Keratinocyte (primary cell): ENCODE results near the gene ZNF836. TPM values are rescaled to one million over a fixed set of nuclear protein-coding genes. Genes with fewer than 3 reads are reported as not detected.

Experiments
- DNase-seq: peaks from one replicate; pipeline ENCODE4 v3.0.0-alpha.2; 2011; ENCODE audit warnings: low read depth, missing footprints, low spot score
- FAIRE-seq: peaks from 2 replicates; lab custom pipeline; 2011; peaks lifted over from hg19 to GRCh38; lab: Jason Lieb, UNC
- H2AFZ ChIP-seq: 2 replicates; pipeline ENCODE4 v1.6.0; 2012; ENCODE audit warnings: low read length, control low read depth, inconsistent platforms; ENCODE audit not compliant: control insufficient read depth
- H3K27ac ChIP-seq: 2 replicates; pipeline ENCODE4 v1.5.1; 2011; ENCODE audit warnings: low read length; ENCODE audit not compliant: control insufficient read depth, insufficient read depth
- H3K27me3 ChIP-seq: 3 replicates; pipeline ENCODE4 v1.6.0; 2011; ENCODE audit warnings: low read length; ENCODE audit not compliant: control insufficient read depth, insufficient read depth; ENCODE audit errors: extremely low read depth
- H3K36me3 ChIP-seq, 2 experiments: 2 replicates in 1 of 2; 3 replicates in 1 of 2; pipeline ENCODE4 v1.5.1; 2011; ENCODE audit warnings: low read length in 2 of 2, mild to moderate bottlenecking in 1 of 2; ENCODE audit not compliant: control insufficient read depth in 2 of 2, insufficient read depth in 2 of 2; ENCODE audit errors: extremely low read depth in 1 of 2
- H3K4me1 ChIP-seq: 3 replicates; pipeline ENCODE4 v1.5.1; 2011; ENCODE audit warnings: low read length; ENCODE audit not compliant: control insufficient read depth, insufficient read depth; ENCODE audit errors: extremely low read depth
- H3K4me2 ChIP-seq: 3 replicates; pipeline ENCODE4 v1.6.0; 2011; ENCODE audit warnings: low read depth, low read length; ENCODE audit not compliant: control insufficient read depth, insufficient read depth; ENCODE audit errors: extremely low read depth
- H3K4me3 ChIP-seq, 3 experiments: fragments of 200-600 bp in 1 of 3; sonication (generic) in 1 of 3; 2 replicates in 2 of 3; 3 replicates in 1 of 3; pipeline ENCODE4 v1.5.1; 2011 to 2016; ENCODE audit warnings: low read length in 3 of 3, mild to moderate bottlenecking in 3 of 3, control low read depth in 2 of 3, inconsistent platforms in 1 of 3, low read depth in 1 of 3, mixed read lengths in 1 of 3, mixed run types in 1 of 3, moderate library complexity in 1 of 3; ENCODE audit not compliant: control insufficient read depth in 2 of 3, insufficient read depth in 2 of 3; ENCODE audit errors: extremely low read depth in 1 of 3
- H3K79me2 ChIP-seq: 2 replicates; pipeline ENCODE4 v1.6.0; 2012; ENCODE audit warnings: low read length; ENCODE audit not compliant: control insufficient read depth, insufficient read depth
- H3K9ac ChIP-seq: 3 replicates; pipeline ENCODE4 v1.6.0; 2011; ENCODE audit warnings: low read length; ENCODE audit not compliant: control insufficient read depth, insufficient read depth; ENCODE audit errors: extremely low read depth
- H3K9me1 ChIP-seq: 3 replicates; pipeline ENCODE4 v1.6.0; 2011; ENCODE audit warnings: low read length; ENCODE audit not compliant: control insufficient read depth, insufficient read depth; ENCODE audit errors: extremely low read depth
- H3K9me3 ChIP-seq: 2 replicates; pipeline ENCODE4 v1.5.1; 2012; ENCODE audit warnings: low read depth, low read length; ENCODE audit not compliant: control insufficient read depth
- H4K20me1 ChIP-seq: 3 replicates; pipeline ENCODE4 v1.6.0; 2011; ENCODE audit warnings: low read length; ENCODE audit not compliant: control insufficient read depth, insufficient read depth; ENCODE audit errors: extremely low read depth
- EZH2 ChIP-seq: IDR thresholded peaks from one replicate; pipeline ENCODE4 v1.6.1; 2012; ENCODE audit warnings: inconsistent platforms, mild to moderate bottlenecking, low read length, moderate library complexity
- dilution Hi-C: fragments of 300-500 bp; cut with MboI; formaldehyde crosslinking; loops from one replicate; pipeline ENCODE4 v1.7.0; 2020; ENCODE audit warnings: low sequenced_read_pairs; ENCODE audit not compliant: extremely low pct_ligation_motif_present
- polyA plus RNA-seq, 5 experiments: library from polyadenylated mRNA; depleted of rRNA in 3 of 5; stranded (reverse) in 3 of 5; stranded (forward) in 1 of 5; unstranded in 1 of 5; fragments of >200 nt; gene quantifications; 1 replicate in 1 of 5; 2 replicates in 3 of 5; 3 replicates in 1 of 5; pipeline versions ENCODE4 v1.2.1 to v1.2.3, GENCODE V29; 2011 to 2012; ENCODE audit warnings: missing spikeins in 2 of 5, low read depth in 1 of 5, low replicate concordance in 1 of 5
- TF ChIP-seq, protein P1 (sequence below), 3 experiments: IDR thresholded peaks in 1 of 3; conservative IDR thresholded peaks in 1 of 3; optimal IDR thresholded peaks in 1 of 3; 2 replicates in 2 of 3; 3 replicates in 1 of 3; pipeline versions ENCODE3 to v1.5.1; 2011; ENCODE audit warnings: low read length in 3 of 3, mild to moderate bottlenecking in 3 of 3, moderate library complexity in 2 of 3, control low read depth in 1 of 3, inconsistent platforms in 1 of 3; ENCODE audit not compliant: insufficient read depth in 2 of 3; ENCODE audit errors: extremely low read depth in 1 of 3

The ZNF836 gene
- polyA plus RNA-seq, 1 donor (not counting 4 experiments of a cell fraction or from before 2014, with no cell fraction given) = 5.0 TPM

GRCh38 chr19:52191951-52192350 lies 20.5 kb upstream of the ZNF836 start:
- no peak for FAIRE-seq
- peaks cover 4% of the 10 kb centered on the region for H3K9me1 ChIP-seq

GRCh38 chr19:52191389-52191788 lies 20.0 kb upstream of the ZNF836 start:
- H3K9me1 ChIP-seq = peaks cover 4% of the 10 kb centered on the region
- H2AFZ ChIP-seq = no peak overlapping the region
- no peaks in the 10 kb centered on the region for H3K27me3 ChIP-seq
- DNase-seq (no peak), FAIRE-seq (peak; percentile 52)
- H3K4me1 ChIP-seq = peaks cover 20% of the 10 kb centered on the region
- H3K4me2 ChIP-seq = peak overlapping the region; percentile 77
- peak overlapping the region; percentile 95 for H3K27ac ChIP-seq
- dilution Hi-C loops = no loop called here
- H3K4me3 ChIP-seq = peak overlapping the region; percentile 78 to 95 (median 88)
- peaks cover 62% of the 10 kb centered on the region for H3K79me2 ChIP-seq
- TF ChIP-seq, protein P1, sequence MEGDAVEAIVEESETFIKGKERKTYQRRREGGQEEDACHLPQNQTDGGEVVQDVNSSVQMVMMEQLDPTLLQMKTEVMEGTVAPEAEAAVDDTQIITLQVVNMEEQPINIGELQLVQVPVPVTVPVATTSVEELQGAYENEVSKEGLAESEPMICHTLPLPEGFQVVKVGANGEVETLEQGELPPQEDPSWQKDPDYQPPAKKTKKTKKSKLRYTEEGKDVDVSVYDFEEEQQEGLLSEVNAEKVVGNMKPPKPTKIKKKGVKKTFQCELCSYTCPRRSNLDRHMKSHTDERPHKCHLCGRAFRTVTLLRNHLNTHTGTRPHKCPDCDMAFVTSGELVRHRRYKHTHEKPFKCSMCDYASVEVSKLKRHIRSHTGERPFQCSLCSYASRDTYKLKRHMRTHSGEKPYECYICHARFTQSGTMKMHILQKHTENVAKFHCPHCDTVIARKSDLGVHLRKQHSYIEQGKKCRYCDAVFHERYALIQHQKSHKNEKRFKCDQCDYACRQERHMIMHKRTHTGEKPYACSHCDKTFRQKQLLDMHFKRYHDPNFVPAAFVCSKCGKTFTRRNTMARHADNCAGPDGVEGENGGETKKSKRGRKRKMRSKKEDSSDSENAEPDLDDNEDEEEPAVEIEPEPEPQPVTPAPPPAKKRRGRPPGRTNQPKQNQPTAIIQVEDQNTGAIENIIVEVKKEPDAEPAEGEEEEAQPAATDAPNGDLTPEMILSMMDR (optimal IDR thresholded peaks at IDR 0.05 in 1 of 3, IDR thresholded peaks at IDR 0.05 in 1 of 3, conservative IDR thresholded peaks at IDR 0.05 in 1 of 3; ENCODE audit: extremely low read depth in 1 of 3, insufficient read depth in 2 of 3, low read length in 3 of 3) = no peak
- no peak for TF ChIP-seq EZH2
- H3K9me3 ChIP-seq = no peaks in the 10 kb centered on the region
- peak overlapping the region; percentile 95 for H3K9ac ChIP-seq
- peaks cover 14% of the 10 kb centered on the region for H4K20me1 ChIP-seq
- H3K36me3 ChIP-seq = peaks cover 12 to 25% of the 10 kb centered on the region in 2 experiments

More at GRCh38 chr19:52191951-52192350, 20.5 kb upstream of the ZNF836 start:
- Histone ChIP-seq H3K36me3 (peaks cover 14 to 28% of the 10 kb centered on the region in 2 experiments), H3K79me2 (peaks cover 68% of the 10 kb centered on the region), H3K9ac (no peak overlapping the region), H3K9me3 (no peaks in the 10 kb centered on the region), H3K27ac (no peak overlapping the region), H3K4me3 (peak overlapping the region in 1 of 3 experiments; percentile 78), H3K4me1 (peaks cover 20% of the 10 kb centered on the region), H3K27me3 (no peaks in the 10 kb centered on the region), H2AFZ (no peak overlapping the region), H3K4me2 (peak overlapping the region; percentile 77), H4K20me1 (peaks cover 14% of the 10 kb centered on the region)
- TF ChIP-seq EZH2 = no peak
- TF ChIP-seq, protein P1 (optimal IDR thresholded peaks at IDR 0.05 in 1 of 3, IDR thresholded peaks at IDR 0.05 in 1 of 3, conservative IDR thresholded peaks at IDR 0.05 in 1 of 3; ENCODE audit: extremely low read depth in 1 of 3, insufficient read depth in 2 of 3, low read length in 3 of 3) = no peak
- dilution Hi-C loops = no loop called here
- no peak for DNase-seq
